ENCODE results near the gene NBAS.

NBAS gene

DNA sequence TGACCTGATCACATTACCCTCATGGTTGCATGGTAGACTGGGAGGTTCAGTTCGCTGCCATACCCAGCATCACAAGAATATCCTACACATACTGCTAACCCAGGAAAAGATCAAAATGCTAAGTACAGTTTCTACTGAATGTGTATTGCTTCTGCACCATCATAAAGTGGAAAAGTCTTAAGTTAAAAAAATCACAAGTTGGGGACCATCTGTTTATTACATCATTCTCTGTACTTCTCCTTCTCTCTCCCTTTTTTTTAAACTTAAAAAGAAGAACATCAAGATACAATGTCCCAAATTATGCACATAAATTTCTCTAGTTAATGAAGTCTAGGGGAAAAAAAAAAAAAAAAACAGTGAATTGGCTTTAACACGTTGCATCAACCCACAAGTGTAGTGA, 43.3 kb downstream of the NBAS start:
- H3K27ac ChIP-seq, result no peak overlapping the region
- TF ChIP-seq, protein P1, sequence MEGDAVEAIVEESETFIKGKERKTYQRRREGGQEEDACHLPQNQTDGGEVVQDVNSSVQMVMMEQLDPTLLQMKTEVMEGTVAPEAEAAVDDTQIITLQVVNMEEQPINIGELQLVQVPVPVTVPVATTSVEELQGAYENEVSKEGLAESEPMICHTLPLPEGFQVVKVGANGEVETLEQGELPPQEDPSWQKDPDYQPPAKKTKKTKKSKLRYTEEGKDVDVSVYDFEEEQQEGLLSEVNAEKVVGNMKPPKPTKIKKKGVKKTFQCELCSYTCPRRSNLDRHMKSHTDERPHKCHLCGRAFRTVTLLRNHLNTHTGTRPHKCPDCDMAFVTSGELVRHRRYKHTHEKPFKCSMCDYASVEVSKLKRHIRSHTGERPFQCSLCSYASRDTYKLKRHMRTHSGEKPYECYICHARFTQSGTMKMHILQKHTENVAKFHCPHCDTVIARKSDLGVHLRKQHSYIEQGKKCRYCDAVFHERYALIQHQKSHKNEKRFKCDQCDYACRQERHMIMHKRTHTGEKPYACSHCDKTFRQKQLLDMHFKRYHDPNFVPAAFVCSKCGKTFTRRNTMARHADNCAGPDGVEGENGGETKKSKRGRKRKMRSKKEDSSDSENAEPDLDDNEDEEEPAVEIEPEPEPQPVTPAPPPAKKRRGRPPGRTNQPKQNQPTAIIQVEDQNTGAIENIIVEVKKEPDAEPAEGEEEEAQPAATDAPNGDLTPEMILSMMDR (conservative IDR thresholded peaks at IDR 0.05), result no peak

DNA sequence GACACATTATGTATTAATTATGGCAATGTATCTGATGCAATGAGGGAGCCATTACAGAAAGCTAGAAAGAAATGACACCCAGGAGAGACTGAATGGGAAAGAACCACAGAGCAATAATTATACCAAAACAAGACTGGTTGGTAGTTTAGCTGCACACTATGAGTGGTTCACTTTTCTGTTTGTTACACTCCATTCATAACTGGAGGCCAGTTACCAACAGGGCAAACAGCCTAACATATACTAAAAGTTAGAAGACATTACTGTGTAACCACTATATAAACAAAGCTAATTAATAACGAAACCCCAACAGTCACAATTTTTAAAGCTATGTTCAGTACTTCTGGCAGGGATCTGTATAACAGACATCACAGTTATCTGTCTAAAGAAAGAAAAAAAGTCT, 49.4 kb downstream of the NBAS start:
- TF ChIP-seq, protein P1 (conservative IDR thresholded peaks at IDR 0.05), result no peak
- no peak overlapping the region for H3K27ac ChIP-seq

DNA sequence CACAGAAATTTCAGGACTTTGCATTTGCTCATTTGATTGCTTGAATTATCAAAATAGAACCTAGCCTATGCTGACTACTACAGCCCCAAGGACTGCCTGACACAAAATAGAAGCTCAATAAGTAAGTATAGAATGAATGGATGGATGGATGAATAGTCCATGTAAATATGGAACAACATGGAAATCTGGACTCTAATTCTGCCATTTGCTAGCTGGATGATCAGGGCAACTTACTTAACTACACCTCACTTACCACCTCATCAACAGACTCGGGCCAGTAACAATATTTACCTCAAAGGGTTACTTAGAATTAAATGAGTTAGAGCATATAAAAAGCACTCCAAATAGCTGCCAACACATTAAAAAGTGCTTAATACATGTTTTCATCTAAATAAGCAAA, 50.6 kb downstream of the NBAS start:
- TF ChIP-seq, protein P1 (conservative IDR thresholded peaks at IDR 0.05), result no peak
- H3K27ac ChIP-seq, result no peak overlapping the region

DNA sequence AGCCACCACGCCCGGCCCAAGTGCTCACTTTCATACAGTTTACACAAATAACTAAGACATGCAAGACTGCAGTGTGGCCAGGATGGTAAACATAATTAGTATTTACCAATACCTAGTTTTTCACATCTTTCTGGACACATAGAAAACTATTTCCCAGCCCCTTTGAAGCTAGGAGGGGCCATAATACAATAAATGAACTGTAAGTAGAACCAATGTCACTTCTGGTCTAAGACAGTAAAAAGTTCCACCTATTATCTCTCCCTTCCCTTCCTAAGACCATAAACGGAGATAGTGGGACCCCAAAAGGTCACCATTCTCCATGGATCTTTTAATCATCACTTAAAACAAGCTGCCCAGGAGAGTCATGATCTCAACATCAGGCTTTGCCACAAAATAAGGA, 51.0 kb downstream of the NBAS start:
- TF ChIP-seq, protein P1 (conservative IDR thresholded peaks at IDR 0.05), result no peak
- no peak overlapping the region for H3K27ac ChIP-seq

DNA sequence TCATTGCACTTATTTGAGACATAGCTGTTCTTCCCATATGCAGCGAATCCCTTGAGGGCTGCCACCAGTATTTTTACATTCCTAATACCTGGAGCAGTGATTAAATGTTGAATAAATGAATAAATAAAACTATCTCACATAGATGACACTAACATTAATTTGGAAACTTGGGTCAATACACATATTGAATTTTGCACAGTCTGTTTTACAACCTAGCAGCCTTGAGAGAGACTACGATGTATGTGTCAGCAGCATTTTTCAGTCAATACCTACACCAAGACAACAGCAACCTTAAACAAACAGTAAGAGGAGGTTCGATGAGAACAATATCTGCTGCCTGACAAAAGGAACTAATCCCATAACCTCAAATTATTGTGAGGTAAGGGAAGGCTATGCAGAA, 53.4 kb downstream of the NBAS start:
- TF ChIP-seq, protein P1 (conservative IDR thresholded peaks at IDR 0.05), result no peak
- H3K27ac ChIP-seq, result no peak overlapping the region

DNA sequence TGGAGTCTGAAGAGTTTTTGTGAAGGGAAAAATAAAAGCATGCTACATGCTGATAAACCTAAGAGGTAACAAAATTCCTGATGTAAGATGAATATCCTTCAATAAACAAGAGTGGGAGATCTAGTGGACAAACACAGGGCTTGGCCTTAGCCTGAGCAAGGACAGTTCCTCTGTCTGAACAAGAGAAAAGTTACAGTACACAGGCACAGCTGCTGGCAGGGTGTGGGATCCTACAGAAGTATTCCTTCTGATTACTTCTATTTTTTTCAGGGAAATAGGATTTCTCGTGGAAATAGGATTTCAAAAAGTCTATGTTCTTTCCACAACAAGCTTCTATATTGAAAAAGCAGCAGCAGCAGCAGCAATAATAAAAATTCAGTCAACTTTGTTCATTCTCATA, 54.1 kb downstream of the NBAS start:
- TF ChIP-seq, protein P1 (conservative IDR thresholded peaks at IDR 0.05), result no peak
- H3K27ac ChIP-seq, result no peak overlapping the region

DNA sequence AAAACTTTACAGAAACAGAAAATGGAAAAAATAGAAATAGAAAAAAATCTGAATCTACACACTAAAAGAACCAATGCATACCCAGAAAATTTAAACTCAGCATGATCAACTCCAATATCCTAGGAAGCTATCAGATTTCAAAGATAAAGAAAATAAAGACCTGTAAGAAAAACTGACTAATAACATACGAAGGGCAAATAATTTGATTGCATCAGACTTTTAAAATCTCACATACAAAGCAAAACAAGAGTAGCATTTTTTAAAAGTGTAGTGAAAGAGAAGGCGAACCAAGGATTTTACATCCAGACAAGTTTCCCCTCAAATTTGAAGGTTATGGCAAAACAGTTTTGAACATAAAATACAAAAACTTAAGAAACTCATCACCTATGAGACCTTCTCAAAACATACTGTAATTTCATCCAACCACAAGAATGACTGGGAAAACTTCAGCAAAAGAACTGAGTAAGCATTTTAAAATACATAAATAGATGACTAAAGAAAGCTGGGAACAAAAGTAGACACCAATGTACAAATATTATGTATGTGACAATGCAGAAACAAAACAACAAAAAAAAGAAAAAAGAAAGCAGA, 54.8 kb downstream of the NBAS start:
- H3K27ac ChIP-seq, result no peak overlapping the region
- TF ChIP-seq, protein P1 (conservative IDR thresholded peaks at IDR 0.05), result no peak

Data from VCaP (cell line).